HFFc6 (cell line): ENCODE measurements around the gene KIAA0753. TPM values are rescaled to one million over a fixed set of nuclear protein-coding genes. Genes with fewer than 3 reads are reported as not detected.
A peak's percentile ranks its signal among the peaks of the same experiment; 100 is the strongest.
"Not testable (repeated sequence)": the region's sequence is repeated elsewhere in the genome, so short reads cannot be mapped to it uniquely, and the experiment has no call there.

Experiments
- DNase-seq: peaks from one replicate; pipeline ENCODE4 v3.0.0-alpha.2; 2018
- H3K27ac Mint-ChIP-seq: 2 replicates; pipeline ENCODE4 v1.8.0; 2020; ENCODE audit warnings: mild to moderate bottlenecking, mixed read lengths
- H3K27me3 Mint-ChIP-seq: 2 replicates; pipeline ENCODE4 v1.8.0; 2021; ENCODE audit warnings: mild to moderate bottlenecking, moderate library complexity, mixed read lengths; ENCODE audit not compliant: insufficient read depth
- H3K36me3 Mint-ChIP-seq: 2 replicates; pipeline ENCODE4 v1.8.0; 2021; ENCODE audit warnings: low read depth, mixed read lengths
- H3K4me1 Mint-ChIP-seq: 2 replicates; pipeline ENCODE4 v1.8.0; 2020; ENCODE audit warnings: low read depth, mixed read lengths
- H3K4me3 Mint-ChIP-seq: 2 replicates; pipeline ENCODE4 v1.8.0; 2020; ENCODE audit warnings: mild to moderate bottlenecking, moderate library complexity, mixed read lengths
- H3K9me3 Mint-ChIP-seq: 2 replicates; pipeline ENCODE4 v1.8.0; 2020; ENCODE audit warnings: mild to moderate bottlenecking, mixed read lengths
- CTCF ChIP-seq: fragments of 200-600 bp; sonication (generic); IDR thresholded peaks from 2 replicates; pipeline ENCODE4 v1.5.0; 2021; ENCODE audit warnings: antibody characterized with exemption, mild to moderate bottlenecking
- total RNA-seq, 6 experiments: library from RNA; stranded (reverse); fragmentation: NEBNext Ultra II Directional; extraction: Animal tissue kit (Norgen Biotek cat#: 25700); gene quantifications; 2 replicates in 1 of 6; 3 replicates in 5 of 6; pipeline ENCODE4 v1.2.3, GENCODE V29; 2021

KIAA0753 gene
- total RNA-seq, 6 experiments from 2014 or later, result 15.1 to 17.8 (median 16.4) TPM

GRCh38 chr17:6668727-6669425 is 28.4 kb upstream of the KIAA0753 start:
- H3K27ac Mint-ChIP-seq, result no peak overlapping the region
- no peak for TF ChIP-seq CTCF
- no peak for DNase-seq
- no peak overlapping the region for H3K4me3 Mint-ChIP-seq
- H3K36me3 Mint-ChIP-seq, result no peaks in the 10 kb centered on the region
- H3K9me3 Mint-ChIP-seq, result no peaks in the 10 kb centered on the region
- H3K4me1 Mint-ChIP-seq, result no peaks in the 10 kb centered on the region; the same call in none of the 2 replicates
- H3K27me3 Mint-ChIP-seq, result peaks cover 17% of the 10 kb centered on the region

GRCh38 chr17:6668219-6668618 is 27.7 kb upstream of the KIAA0753 start:
- DNase-seq, result no peak
- no peaks in the 10 kb centered on the region for H3K36me3 Mint-ChIP-seq
- no peak for TF ChIP-seq CTCF
- no peaks in the 10 kb centered on the region for H3K9me3 Mint-ChIP-seq
- H3K4me3 Mint-ChIP-seq, result no peak overlapping the region; the same call in 1 of the 2 replicates
- peaks cover 17% of the 10 kb centered on the region for H3K27me3 Mint-ChIP-seq
- H3K27ac Mint-ChIP-seq, result no peak overlapping the region
- no peaks in the 10 kb centered on the region; the same call in none of the 2 replicates for H3K4me1 Mint-ChIP-seq

GRCh38 chr17:6667516-6667915 is 27.0 kb upstream of the KIAA0753 start:
- Mint-ChIP-seq H3K9me3 (no peaks in the 10 kb centered on the region), H3K4me3 (no peak overlapping the region), H3K36me3 (no peaks in the 10 kb centered on the region), H3K4me1 (no peaks in the 10 kb centered on the region; the same call in none of the 2 replicates), H3K27me3 (peaks cover 12% of the 10 kb centered on the region), H3K27ac (no peak overlapping the region)
- no peak for DNase-seq
- no peak for TF ChIP-seq CTCF

- H3K9me3 Mint-ChIP-seq, result no peaks in the 10 kb centered on the region
- no peak overlapping the region for H3K4me3 Mint-ChIP-seq
- DNase-seq, result no peak
- H3K4me1 Mint-ChIP-seq, result no peaks in the 10 kb centered on the region; the same call in none of the 2 replicates
- peaks cover 12% of the 10 kb centered on the region for H3K27me3 Mint-ChIP-seq
- no peak for TF ChIP-seq CTCF
- no peak overlapping the region for H3K27ac Mint-ChIP-seq
- H3K36me3 Mint-ChIP-seq, result no peaks in the 10 kb centered on the region
These were observed 26.0 kb upstream of the KIAA0753 start for GRCh38 chr17:6666557-6666956.

GRCh38 chr17:6666077-6666521 is 25.6 kb upstream of the KIAA0753 start:
- TF ChIP-seq CTCF, result peak; percentile 93
- Mint-ChIP-seq H3K27ac (no peak overlapping the region), H3K36me3 (no peaks in the 10 kb centered on the region), H3K4me1 (no peaks in the 10 kb centered on the region; the same call in none of the 2 replicates), H3K4me3 (no peak overlapping the region), H3K27me3 (peaks cover 16% of the 10 kb centered on the region), H3K9me3 (no peaks in the 10 kb centered on the region)
- DNase-seq, result peak; percentile 67

GRCh38 chr17:6663200-6663599 is 22.7 kb upstream of the KIAA0753 start:
- not testable (repeated sequence) for H3K27ac Mint-ChIP-seq, H3K9me3 Mint-ChIP-seq, H3K4me1 Mint-ChIP-seq, H3K36me3 Mint-ChIP-seq, H3K4me3 Mint-ChIP-seq, DNase-seq
- peaks cover 24% of the 10 kb centered on the region for H3K27me3 Mint-ChIP-seq
